GM18873 (cell line): Measurements from ENCODE around the gene PRKD1.
"Not testable (repeated sequence)": the region's sequence is repeated elsewhere in the genome, so short reads cannot be mapped to it uniquely, and the experiment has no call there.

Experiments used
- ATAC-seq: cut with Tn5 transposase; IDR thresholded peaks from one replicate; pipeline ENCODE4 v1.9.1; 2021; ENCODE audit warnings: mild to moderate bottlenecking, moderate library complexity, moderate number of reproducible peaks; ENCODE audit not compliant: unreplicated experiment, low FRiP score

The PRKD1 gene

GRCh38 chr14:29803045-29803444, 124.6 kb downstream of the PRKD1 start:
- no peak for ATAC-seq

GRCh38 chr14:29802211-29802610, 125.4 kb downstream of the PRKD1 start:
- ATAC-seq, result no peak

GRCh38 chr14:29800961-29801360, 126.7 kb downstream of the PRKD1 start:
- ATAC-seq, result no peak

GRCh38 chr14:29799464-29800095, 128.1 kb downstream of the PRKD1 start:
- no peak for ATAC-seq

- ATAC-seq, result no peak
Observed at GRCh38 chr14:29798811-29799210, 128.8 kb downstream of the PRKD1 start.

GRCh38 chr14:29798108-29798663, 129.5 kb downstream of the PRKD1 start:
- no peak for ATAC-seq

GRCh38 chr14:29796853-29797252, 130.8 kb downstream of the PRKD1 start:
- ATAC-seq, result no peak

GRCh38 chr14:29789475-29789874, 138.2 kb downstream of the PRKD1 start:
- ATAC-seq, result no peak

- ATAC-seq, result no peak
Observed at GRCh38 chr14:29788093-29788492, 139.6 kb downstream of the PRKD1 start.

- no peak for ATAC-seq
Observed at GRCh38 chr14:29783556-29783955, 144.1 kb downstream of the PRKD1 start.

- no peak for ATAC-seq
Observed at GRCh38 chr14:29782041-29782440, 145.6 kb downstream of the PRKD1 start.

- not testable (repeated sequence) for ATAC-seq
Observed at GRCh38 chr14:29777142-29777541, 150.5 kb downstream of the PRKD1 start.

GRCh38 chr14:29773990-29774389, 153.7 kb downstream of the PRKD1 start:
- no peak for ATAC-seq

GRCh38 chr14:29763342-29763858, 164.2 kb downstream of the PRKD1 start:
- ATAC-seq, result no peak

- no peak for ATAC-seq
Observed at GRCh38 chr14:29759521-29760340, 167.9 kb downstream of the PRKD1 start.

- no peak for ATAC-seq
Observed at GRCh38 chr14:29757711-29758233, 169.9 kb downstream of the PRKD1 start.

- ATAC-seq, result no peak
Observed at GRCh38 chr14:29757188-29757680, 170.4 kb downstream of the PRKD1 start.

GRCh38 chr14:29756019-29756385, 171.6 kb downstream of the PRKD1 start:
- ATAC-seq, result no peak

- no peak for ATAC-seq
Observed at GRCh38 chr14:29755311-29756018, 172.2 kb downstream of the PRKD1 start.

- ATAC-seq, result no peak
Observed at GRCh38 chr14:29754134-29754533, 173.5 kb downstream of the PRKD1 start.
